ENCODE results near the gene KDR.

DNA sequence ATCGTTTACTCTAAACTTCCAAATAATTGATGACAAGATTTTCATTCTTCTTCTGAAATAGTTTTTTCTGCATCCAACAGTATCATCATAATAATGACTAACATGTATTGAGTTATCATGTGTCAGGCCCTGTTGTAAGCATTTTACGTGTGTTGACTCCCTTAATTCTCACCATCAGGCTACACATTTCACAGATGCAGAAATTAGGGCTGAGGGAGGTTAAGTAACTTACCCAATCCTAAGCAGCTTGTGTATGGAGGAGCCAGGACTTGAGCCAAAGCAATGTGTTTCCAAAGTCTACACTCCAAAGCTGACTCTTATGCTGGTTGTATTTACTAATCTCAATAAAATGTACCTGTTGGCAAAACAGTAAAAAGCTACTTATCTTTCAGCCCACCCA, 11.2 kb upstream of the KDR start:
- no peak for TF ChIP-seq CTCF (IDR thresholded peaks at IDR 0.05; ENCODE audit: insufficient read depth, low read length, poor library complexity, severe bottlenecking)
- TF ChIP-seq EZH2phosphoT487 (conservative IDR thresholded peaks at IDR 0.05; ENCODE audit: low read length): no peak

Measured in SU-DHL-6 (cell line).